Liver (tissue), 9 donors: ENCODE results near the gene TXNDC17. TPM values are rescaled to one million over a fixed set of nuclear protein-coding genes. Genes with fewer than 3 reads are reported as not detected.

Experiments used
- DNase-seq: peaks from one replicate; pipeline ENCODE4 v3.0.0-alpha.2; 2017; ENCODE audit warnings: low spot score
- H3K27ac ChIP-seq, 2 donors: one replicate each; pipeline ENCODE4 v1.7.0; 2013; ENCODE audit warnings: inconsistent platforms in 2 of 2, low read length in 2 of 2, control low read depth in 1 of 2, low read depth in 1 of 2, mild to moderate bottlenecking in 1 of 2
- H3K27me3 ChIP-seq, 4 donors: one replicate each; pipeline versions ENCODE4 v1.6.1 to v1.7.0; 2013; ENCODE audit warnings: low read length in 3 of 4, inconsistent platforms in 1 of 4, mild to moderate bottlenecking in 1 of 4, moderate library complexity in 1 of 4; ENCODE audit not compliant: control insufficient read depth in 4 of 4, insufficient read depth in 4 of 4
- H3K36me3 ChIP-seq, 4 donors: one replicate each; pipeline versions ENCODE4 v1.6.1 to v1.7.0; 2013; ENCODE audit warnings: low read length in 3 of 4, mild to moderate bottlenecking in 3 of 4, low read depth in 1 of 4, moderate library complexity in 1 of 4; ENCODE audit not compliant: control insufficient read depth in 4 of 4, insufficient read depth in 3 of 4
- H3K4me1 ChIP-seq, 4 donors: one replicate each; pipeline versions ENCODE4 v1.6.1 to v1.7.0; 2013; ENCODE audit warnings: low read length in 3 of 4, mild to moderate bottlenecking in 3 of 4, moderate library complexity in 1 of 4; ENCODE audit not compliant: control insufficient read depth in 4 of 4, insufficient read depth in 4 of 4
- H3K4me3 ChIP-seq, 3 donors: one replicate each; pipeline versions ENCODE4 v1.6.1 to v1.7.0; 2013; ENCODE audit warnings: low read length in 3 of 3, control low read depth in 1 of 3, low read depth in 1 of 3, mild to moderate bottlenecking in 1 of 3
- H3K9ac ChIP-seq, 2 donors: one replicate each; pipeline ENCODE4 v1.7.0; 2013; ENCODE audit warnings: low read length in 2 of 2, mild to moderate bottlenecking in 2 of 2, moderate library complexity in 2 of 2, control low read depth in 1 of 2, low read depth in 1 of 2
- H3K9me3 ChIP-seq, 4 donors: one replicate each; pipeline versions ENCODE4 v1.6.1 to v1.7.0; 2013; ENCODE audit warnings: low read length in 3 of 4; ENCODE audit not compliant: control insufficient read depth in 4 of 4
- FOXA1 ChIP-seq: IDR thresholded peaks from 2 replicates; pipeline ENCODE4 v1.6.1; 2016; ENCODE audit warnings: antibody characterized with exemption
- FOXA2 ChIP-seq: IDR thresholded peaks from 2 replicates; pipeline ENCODE4 v1.6.1; 2016; ENCODE audit warnings: antibody characterized with exemption
- GABPA ChIP-seq, 2 donors: IDR thresholded peaks in 1 of 2; conservative IDR thresholded peaks in 1 of 2; 2 replicates each; pipeline ENCODE4 v1.6.1; 2016; ENCODE audit warnings: antibody characterized with exemption in 2 of 2, mild to moderate bottlenecking in 1 of 2, moderate library complexity in 1 of 2
- HNF4A ChIP-seq, 2 donors: conservative IDR thresholded peaks; 2 replicates each; pipeline ENCODE4 v1.6.1; 2016; ENCODE audit warnings: antibody characterized with exemption in 2 of 2, mild to moderate bottlenecking in 2 of 2
- HNF4G ChIP-seq: IDR thresholded peaks from 2 replicates; pipeline ENCODE4 v1.6.1; 2016; ENCODE audit warnings: antibody characterized with exemption
- JUND ChIP-seq, 2 donors: IDR thresholded peaks; 2 replicates each; pipeline ENCODE4 v1.6.1; 2016; ENCODE audit warnings: antibody characterized with exemption in 2 of 2
- MAX ChIP-seq: IDR thresholded peaks from 2 replicates; pipeline ENCODE4 v1.6.1; 2016; ENCODE audit warnings: antibody characterized with exemption
- NR2F2 ChIP-seq: IDR thresholded peaks from 2 replicates; pipeline ENCODE4 v1.6.1; 2016; ENCODE audit warnings: antibody characterized with exemption
- RAD21 ChIP-seq, 2 donors: IDR thresholded peaks; 2 replicates each; pipeline ENCODE4 v1.6.1; 2016; ENCODE audit warnings: antibody characterized with exemption in 2 of 2, mild to moderate bottlenecking in 2 of 2
- REST ChIP-seq: IDR thresholded peaks from 2 replicates; pipeline ENCODE4 v1.6.1; 2016; ENCODE audit warnings: antibody characterized with exemption, mild to moderate bottlenecking
- SP1 ChIP-seq: IDR thresholded peaks from 2 replicates; pipeline ENCODE4 v1.6.1; 2018; ENCODE audit warnings: antibody characterized with exemption, mild to moderate bottlenecking
- TAF1 ChIP-seq: conservative IDR thresholded peaks from 2 replicates; pipeline ENCODE4 v1.6.1; 2016; ENCODE audit warnings: antibody characterized with exemption, mild to moderate bottlenecking
- WGBS: extraction: QIAGEN DNeasy Blood & Tissue Kit; methylation state at CpG from one replicate; pipeline ENCODE4 v1.1.7; 2013; 5-methylcytosine and 5-hydroxymethylcytosine counted together
- polyA plus RNA-seq, 2 donors: library from polyadenylated mRNA; stranded (reverse) in 1 of 2; unstranded in 1 of 2; fragments of 200-250 nt in 1 of 2; fragments of >200 nt in 1 of 2; fragmentation: Nextera tagmentation in 1 of 2; extraction: Ambion mirVana in 1 of 2; gene quantifications; one replicate each; pipeline versions ENCODE4 v1.2.1 to v1.2.3, GENCODE V29; 2013 to 2015
- total RNA-seq, 2 donors: library from RNA; depleted of rRNA; stranded (reverse); fragments of >200 nt; gene quantifications; one replicate each; pipeline ENCODE4 v1.2.3, GENCODE V29; 2014
- TF ChIP-seq, protein P1 (sequence below): IDR thresholded peaks from 2 replicates; pipeline ENCODE4 v1.6.1; 2016; ENCODE audit warnings: antibody characterized with exemption
- TF ChIP-seq, protein P2 (sequence below): fragments of 150-350 bp; IDR thresholded peaks from 2 replicates; pipeline ENCODE4 v1.5.1; 2017; ENCODE audit warnings: improper control_type of control experiment, low read depth, low read length; ENCODE audit not compliant: missing input control
- TF ChIP-seq, protein P3 (sequence below): IDR thresholded peaks from 2 replicates; pipeline ENCODE4 v1.6.1; 2016; ENCODE audit warnings: antibody characterized with exemption
- donor health status: healthy.
- donor health status: healthy.
- donor health status: healthy.
- donor health status: healthy.
- donor health status: healthy.

TXNDC17 gene
- total and polyA plus RNA-seq, 4 donors = 32.9 to 329 (median 99.6) TPM

GRCh38 chr17:6651919-6652452 lies 11.1 kb downstream of the TXNDC17 start:
- Histone ChIP-seq H3K4me1 (peaks cover 3 to 46% (median 38%) of the 10 kb centered on the region in 4 donors), H3K4me3 (peak overlapping the region; percentile 61 to 99 (median 87)), H3K27me3 (no peaks in the 10 kb centered on the region), H3K27ac (peak overlapping the region; percentile 89 to 92), H3K9me3 (no peaks in the 10 kb centered on the region), H3K36me3 (peaks cover 0 to 5% (median 3%) of the 10 kb centered on the region in 4 donors), H3K9ac (no peak overlapping the region)
- TF ChIP-seq HNF4A (conservative IDR thresholded peaks at IDR 0.05) (peak in 1 of 2 donors; percentile 13), MAX (peak; percentile 24), REST (no peak)
- 6% methylated on average over 47 of the region's 47 CpGs for WGBS
- DNase-seq = no peak

GRCh38 chr17:6654841-6655731 lies 14.2 kb downstream of the TXNDC17 start:
- 38% methylated on average over 46 of the region's 46 CpGs for WGBS
- Histone ChIP-seq H3K9ac (no peak overlapping the region), H3K4me1 (peaks cover 2 to 34% (median 28%) of the 10 kb centered on the region in 4 donors), H3K27ac (no peak overlapping the region), H3K27me3 (no peaks in the 10 kb centered on the region), H3K4me3 (peak overlapping the region in 1 of 3 donors; percentile 2), H3K36me3 (no peaks in the 10 kb centered on the region), H3K9me3 (no peaks in the 10 kb centered on the region)
- TF ChIP-seq SP1 = no peak
- TF ChIP-seq, protein P1, sequence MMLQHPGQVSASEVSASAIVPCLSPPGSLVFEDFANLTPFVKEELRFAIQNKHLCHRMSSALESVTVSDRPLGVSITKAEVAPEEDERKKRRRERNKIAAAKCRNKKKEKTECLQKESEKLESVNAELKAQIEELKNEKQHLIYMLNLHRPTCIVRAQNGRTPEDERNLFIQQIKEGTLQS = no peak
- no peak for TF ChIP-seq GABPA (IDR thresholded peaks at IDR 0.05 in 1 of 2, conservative IDR thresholded peaks at IDR 0.05 in 1 of 2)
- TF ChIP-seq, protein P2, sequence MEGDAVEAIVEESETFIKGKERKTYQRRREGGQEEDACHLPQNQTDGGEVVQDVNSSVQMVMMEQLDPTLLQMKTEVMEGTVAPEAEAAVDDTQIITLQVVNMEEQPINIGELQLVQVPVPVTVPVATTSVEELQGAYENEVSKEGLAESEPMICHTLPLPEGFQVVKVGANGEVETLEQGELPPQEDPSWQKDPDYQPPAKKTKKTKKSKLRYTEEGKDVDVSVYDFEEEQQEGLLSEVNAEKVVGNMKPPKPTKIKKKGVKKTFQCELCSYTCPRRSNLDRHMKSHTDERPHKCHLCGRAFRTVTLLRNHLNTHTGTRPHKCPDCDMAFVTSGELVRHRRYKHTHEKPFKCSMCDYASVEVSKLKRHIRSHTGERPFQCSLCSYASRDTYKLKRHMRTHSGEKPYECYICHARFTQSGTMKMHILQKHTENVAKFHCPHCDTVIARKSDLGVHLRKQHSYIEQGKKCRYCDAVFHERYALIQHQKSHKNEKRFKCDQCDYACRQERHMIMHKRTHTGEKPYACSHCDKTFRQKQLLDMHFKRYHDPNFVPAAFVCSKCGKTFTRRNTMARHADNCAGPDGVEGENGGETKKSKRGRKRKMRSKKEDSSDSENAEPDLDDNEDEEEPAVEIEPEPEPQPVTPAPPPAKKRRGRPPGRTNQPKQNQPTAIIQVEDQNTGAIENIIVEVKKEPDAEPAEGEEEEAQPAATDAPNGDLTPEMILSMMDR = no peak
- no peak for TF ChIP-seq RAD21 (IDR thresholded peaks at IDR 0.05)
- no peak for TF ChIP-seq REST
- no peak for TF ChIP-seq NR2F2
- no peak for TF ChIP-seq HNF4G
- TF ChIP-seq FOXA1 = no peak
- TF ChIP-seq, protein P3, sequence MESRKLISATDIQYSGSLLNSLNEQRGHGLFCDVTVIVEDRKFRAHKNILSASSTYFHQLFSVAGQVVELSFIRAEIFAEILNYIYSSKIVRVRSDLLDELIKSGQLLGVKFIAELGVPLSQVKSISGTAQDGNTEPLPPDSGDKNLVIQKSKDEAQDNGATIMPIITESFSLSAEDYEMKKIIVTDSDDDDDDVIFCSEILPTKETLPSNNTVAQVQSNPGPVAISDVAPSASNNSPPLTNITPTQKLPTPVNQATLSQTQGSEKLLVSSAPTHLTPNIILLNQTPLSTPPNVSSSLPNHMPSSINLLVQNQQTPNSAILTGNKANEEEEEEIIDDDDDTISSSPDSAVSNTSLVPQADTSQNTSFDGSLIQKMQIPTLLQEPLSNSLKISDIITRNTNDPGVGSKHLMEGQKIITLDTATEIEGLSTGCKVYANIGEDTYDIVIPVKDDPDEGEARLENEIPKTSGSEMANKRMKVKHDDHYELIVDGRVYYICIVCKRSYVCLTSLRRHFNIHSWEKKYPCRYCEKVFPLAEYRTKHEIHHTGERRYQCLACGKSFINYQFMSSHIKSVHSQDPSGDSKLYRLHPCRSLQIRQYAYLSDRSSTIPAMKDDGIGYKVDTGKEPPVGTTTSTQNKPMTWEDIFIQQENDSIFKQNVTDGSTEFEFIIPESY = no peak
- TF ChIP-seq FOXA2 = no peak
- TF ChIP-seq TAF1 = no peak
- TF ChIP-seq JUND (IDR thresholded peaks at IDR 0.05) = no peak
- no peak for DNase-seq
